ENCODE measurements around the gene LRRC45.

The LRRC45 gene

DNA sequence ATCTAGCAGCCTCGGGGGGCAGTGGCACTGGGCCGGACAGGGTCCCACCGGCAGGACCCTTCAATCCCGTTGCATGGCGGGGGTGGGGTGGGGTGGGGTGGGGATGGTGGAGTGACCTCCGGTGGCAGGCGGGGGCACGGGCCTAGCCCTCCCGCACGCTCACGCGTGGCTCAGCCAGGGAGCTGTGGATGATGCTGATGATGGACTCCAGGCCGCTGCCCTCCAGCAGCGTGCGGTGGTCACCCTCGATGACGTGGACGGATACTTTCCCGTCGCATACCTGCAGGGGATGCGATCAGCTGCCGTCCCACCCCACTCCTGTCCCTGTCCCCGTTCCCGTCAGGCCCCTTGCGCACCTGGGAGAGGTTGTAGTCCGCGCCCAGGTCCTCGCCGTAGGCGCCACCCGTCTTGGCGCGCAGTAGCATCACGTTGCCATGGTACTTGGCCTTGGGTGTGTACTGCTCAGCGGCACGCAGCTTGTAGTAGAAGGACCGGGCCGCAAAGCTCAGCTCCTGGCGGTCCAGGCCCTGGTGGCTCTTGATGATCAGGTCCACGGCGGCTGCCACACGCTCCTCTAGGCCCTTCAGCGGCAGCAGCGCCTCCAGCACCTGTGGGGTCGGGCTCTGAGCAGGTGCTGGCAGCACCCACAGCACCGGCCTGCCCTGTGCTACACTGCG lies 56.0 kb downstream of the LRRC45 start:
- TF ChIP-seq, protein P1, sequence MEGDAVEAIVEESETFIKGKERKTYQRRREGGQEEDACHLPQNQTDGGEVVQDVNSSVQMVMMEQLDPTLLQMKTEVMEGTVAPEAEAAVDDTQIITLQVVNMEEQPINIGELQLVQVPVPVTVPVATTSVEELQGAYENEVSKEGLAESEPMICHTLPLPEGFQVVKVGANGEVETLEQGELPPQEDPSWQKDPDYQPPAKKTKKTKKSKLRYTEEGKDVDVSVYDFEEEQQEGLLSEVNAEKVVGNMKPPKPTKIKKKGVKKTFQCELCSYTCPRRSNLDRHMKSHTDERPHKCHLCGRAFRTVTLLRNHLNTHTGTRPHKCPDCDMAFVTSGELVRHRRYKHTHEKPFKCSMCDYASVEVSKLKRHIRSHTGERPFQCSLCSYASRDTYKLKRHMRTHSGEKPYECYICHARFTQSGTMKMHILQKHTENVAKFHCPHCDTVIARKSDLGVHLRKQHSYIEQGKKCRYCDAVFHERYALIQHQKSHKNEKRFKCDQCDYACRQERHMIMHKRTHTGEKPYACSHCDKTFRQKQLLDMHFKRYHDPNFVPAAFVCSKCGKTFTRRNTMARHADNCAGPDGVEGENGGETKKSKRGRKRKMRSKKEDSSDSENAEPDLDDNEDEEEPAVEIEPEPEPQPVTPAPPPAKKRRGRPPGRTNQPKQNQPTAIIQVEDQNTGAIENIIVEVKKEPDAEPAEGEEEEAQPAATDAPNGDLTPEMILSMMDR (IDR thresholded peaks at IDR 0.05; ENCODE audit: insufficient read depth, low read depth, low read length, missing control alignments): no peak
- no peak overlapping the region for H3K4me3 ChIP-seq (ENCODE audit: low read depth, low read length)
- DNase-seq (ENCODE audit: low read depth): no peak

DNA sequence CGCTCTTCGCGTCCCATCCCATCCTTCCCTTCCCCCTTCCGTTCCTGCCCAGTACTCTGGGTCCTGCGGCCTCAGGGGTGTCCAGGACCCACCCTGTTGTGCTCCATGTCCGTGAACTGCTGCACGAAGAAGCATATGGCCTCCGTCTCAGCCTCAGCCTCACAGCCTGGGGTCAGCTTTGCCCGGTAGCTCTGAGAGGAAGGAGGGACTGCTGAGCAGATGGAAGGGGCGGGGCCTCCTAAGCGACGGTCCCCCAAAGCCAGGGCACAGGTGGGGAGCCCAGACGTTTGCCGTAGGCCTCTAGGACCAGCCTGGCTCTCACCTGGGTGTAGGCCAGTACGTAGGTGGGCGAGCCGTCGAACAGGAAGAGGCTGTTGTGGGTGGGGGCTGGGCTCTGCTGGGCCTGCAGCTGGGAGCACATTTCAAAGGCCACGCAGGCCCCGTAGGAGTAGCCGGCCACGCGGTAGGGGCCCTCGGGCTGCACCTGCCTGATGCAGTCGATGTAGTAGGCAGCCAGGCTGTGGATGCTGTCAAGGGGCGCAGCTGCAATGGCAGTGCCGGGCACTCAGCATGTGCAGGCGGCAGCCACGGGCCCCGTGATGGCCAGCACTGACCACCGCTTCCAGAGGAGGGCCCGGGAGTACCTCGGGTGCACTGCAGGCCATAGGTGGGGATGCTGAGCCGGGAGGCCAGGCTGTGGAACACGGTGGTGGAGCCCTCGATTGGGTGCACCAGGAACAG lies 57.1 kb downstream of the LRRC45 start:
- DNase-seq (ENCODE audit: low read depth): no peak
- TF ChIP-seq, protein P1 (IDR thresholded peaks at IDR 0.05; ENCODE audit: insufficient read depth, low read depth, low read length, missing control alignments): no peak
- H3K4me3 ChIP-seq (ENCODE audit: low read depth, low read length): no peak overlapping the region
